GM19025 (cell line): ENCODE measurements around the gene VWC2L.

Experiments
- ATAC-seq: cut with Tn5 transposase; IDR thresholded peaks from one replicate; pipeline ENCODE4 v1.9.1; 2021; ENCODE audit warnings: mild to moderate bottlenecking, low read depth, moderate library complexity; ENCODE audit not compliant: unreplicated experiment

Gene VWC2L

GRCh38 chr2:214410918-214411554 is at the start of gene VWC2L:
TSS of gene VWC2L (plus strand) at chr2:214411054. CDS start at chr2:214414194, 3,140 bp downstream.
- ATAC-seq = no peak

- ATAC-seq = no peak
Measured at GRCh38 chr2:214361116-214361515, 49.7 kb upstream of the VWC2L start.

GRCh38 chr2:214365549-214365948 is 45.3 kb upstream of the VWC2L start:
- no peak for ATAC-seq

- no peak for ATAC-seq
Measured at GRCh38 chr2:214367171-214367570, 43.7 kb upstream of the VWC2L start.

GRCh38 chr2:214376618-214377285 is 34.1 kb upstream of the VWC2L start:
- ATAC-seq = no peak

DNA sequence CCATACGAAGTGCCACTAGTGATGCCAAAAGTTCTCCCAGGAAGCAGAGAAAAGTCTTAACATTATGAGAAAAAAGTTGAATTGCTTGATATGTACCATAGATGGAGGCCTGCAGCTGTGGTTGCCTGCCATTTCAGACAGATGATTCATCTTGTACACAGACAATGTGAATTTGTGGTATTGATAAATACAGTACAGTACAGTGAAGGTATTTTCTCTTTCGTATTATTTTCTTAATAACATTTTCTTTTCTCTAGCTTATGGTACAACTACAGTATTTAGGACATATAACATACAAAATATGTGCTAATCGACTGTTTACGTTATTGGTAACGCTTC is 33.6 kb upstream of the VWC2L start:
- no peak for ATAC-seq

GRCh38 chr2:214378455-214379103 is 32.3 kb upstream of the VWC2L start:
- ATAC-seq = no peak

GRCh38 chr2:214379227-214379626 is 31.6 kb upstream of the VWC2L start:
- ATAC-seq = no peak

GRCh38 chr2:214380681-214381080 is 30.2 kb upstream of the VWC2L start:
- ATAC-seq = no peak

DNA sequence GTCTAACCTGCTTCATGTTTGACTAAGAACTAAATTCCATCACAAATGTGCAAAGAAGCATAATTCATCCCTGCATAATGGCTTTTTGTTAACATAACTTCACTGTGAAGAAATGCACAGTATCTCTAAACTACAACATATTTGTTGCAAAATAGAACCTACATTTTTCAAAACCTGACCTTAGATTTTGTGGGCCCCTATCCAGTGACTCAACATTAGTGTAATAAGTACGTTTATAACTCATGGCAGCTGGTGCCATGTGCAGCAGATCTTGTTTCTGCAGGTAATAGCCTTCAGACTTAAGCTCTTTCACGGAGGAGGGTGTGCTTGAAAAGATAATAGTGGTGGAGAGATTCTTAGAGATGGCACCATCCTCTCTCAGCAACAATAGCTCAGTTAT is 28.6 kb upstream of the VWC2L start:
- ATAC-seq = no peak

GRCh38 chr2:214386720-214387119 is 24.1 kb upstream of the VWC2L start:
- ATAC-seq = no peak

- no peak for ATAC-seq
Measured at GRCh38 chr2:214389334-214389733, 21.5 kb upstream of the VWC2L start.

DNA sequence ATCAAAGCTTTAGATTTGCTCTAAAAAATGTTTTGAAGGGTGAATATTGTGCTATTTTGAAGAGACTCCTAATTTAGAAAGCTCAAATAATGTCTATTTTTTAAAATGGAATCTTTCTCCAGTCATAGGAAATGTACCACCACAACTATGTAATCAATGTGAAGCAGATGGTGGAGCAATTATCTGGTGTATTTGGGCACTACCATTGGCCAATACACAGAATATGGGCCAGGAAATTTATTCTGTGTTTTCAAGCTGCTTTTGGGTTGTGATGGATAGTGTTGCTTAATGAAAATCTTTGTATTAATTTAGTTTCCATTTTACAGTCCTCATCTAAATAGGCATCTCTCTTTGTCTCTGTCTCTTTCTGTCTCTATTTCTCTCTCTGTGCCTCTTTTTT is 17.1 kb upstream of the VWC2L start:
- ATAC-seq = no peak

DNA sequence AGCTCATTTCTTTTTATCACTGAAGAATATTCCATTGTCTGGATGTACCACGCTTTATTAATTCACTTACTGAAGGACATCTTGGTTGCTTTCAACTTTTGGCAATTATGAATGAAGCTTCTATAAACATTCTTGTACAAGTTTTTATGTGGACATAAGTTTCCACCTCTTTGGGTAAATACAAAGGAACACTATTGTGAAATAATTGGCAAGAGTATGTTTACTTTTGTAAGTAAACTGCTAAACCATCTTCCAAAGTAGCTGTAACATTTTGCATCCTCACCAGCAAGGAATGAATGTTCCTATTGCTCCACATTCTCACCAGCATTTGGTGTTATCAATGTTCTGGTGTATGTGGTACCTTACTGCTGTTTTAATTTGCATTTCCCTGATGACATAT is 15.8 kb upstream of the VWC2L start:
- ATAC-seq = no peak

- ATAC-seq = no peak
Measured at GRCh38 chr2:214401580-214401979, 9.3 kb upstream of the VWC2L start.

- ATAC-seq = no peak
Measured at GRCh38 chr2:214410128-214410775, 602 bp upstream of the VWC2L start.

DNA sequence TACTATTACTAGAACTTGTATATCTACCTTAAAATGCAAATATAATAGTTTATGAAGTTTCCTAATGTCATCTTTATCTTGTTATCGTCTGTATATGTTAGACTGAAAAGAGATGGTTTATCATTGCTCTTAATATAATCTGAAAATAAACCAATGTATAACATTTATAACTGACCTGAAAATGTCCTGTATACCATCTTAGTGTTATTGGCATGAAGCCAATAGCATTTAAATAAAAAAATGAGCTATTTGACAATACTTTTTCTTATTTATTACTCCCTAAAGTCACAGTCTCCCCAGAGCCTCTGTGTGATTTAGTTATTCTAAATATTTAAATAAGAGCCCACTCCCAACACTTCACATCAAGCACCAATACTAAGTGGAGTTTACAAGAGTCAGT is 1.8 kb downstream of the VWC2L start:
- no peak for ATAC-seq

DNA sequence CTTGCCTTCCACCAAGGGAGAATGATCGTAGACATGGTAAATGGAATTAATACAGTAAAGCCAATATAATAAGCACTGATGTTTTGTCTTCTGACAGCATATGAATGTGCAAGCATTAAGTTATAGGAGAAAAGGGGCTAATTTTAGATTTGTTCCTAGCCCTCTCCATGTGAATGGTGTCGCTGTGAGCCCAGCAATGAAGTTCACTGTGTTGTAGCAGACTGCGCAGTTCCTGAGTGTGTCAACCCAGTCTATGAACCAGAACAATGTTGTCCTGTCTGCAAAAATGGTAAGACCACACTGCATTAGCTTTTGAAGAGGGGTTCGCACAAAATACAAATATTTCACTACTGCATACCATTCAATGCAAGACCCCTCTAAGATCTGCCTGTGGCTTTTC is 25.6 kb downstream of the VWC2L start:
- no peak for ATAC-seq

DNA sequence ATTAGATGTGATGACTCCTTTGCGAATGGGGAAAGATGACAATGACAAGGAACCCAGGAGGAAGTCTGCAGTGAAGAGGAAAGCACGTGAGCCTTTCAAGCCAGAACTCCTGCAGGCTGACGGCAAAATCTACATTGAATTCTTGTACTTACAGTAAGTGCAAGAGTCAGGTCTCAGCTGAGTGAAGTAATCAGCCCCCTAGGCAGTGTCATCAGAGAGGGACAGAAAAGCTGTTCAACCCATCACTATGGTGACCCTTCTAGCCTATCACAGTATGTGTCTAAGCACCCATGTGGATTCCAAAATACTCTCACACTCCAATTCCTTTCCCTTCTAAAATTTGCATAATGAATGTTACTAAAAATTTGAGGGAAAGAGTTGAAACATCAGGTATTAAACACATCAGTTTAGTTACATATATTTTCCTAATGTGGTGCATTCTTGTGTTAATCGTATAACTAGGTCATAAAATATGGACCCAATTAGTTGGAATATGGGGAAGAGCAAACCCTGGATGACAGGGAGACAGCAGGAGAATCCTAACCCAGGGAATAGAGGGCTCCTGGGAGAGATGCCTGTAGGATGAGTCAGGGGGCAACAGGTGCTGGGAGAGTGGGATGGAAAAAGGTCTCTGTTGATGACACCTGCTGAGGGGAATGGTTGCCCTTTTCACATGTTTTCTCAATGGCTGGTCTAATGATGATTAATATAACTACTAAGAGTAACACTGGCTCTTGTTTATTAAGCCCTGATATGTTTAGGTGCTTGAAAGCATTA is 39.5 kb downstream of the VWC2L start:
- ATAC-seq = no peak

GRCh38 chr2:214451516-214452275 is 40.8 kb downstream of the VWC2L start:
- no peak for ATAC-seq
